NCI-H1694 (cell line): ENCODE data around the gene CSGALNACT2.

Experiments used
- DNase-seq: peaks from one replicate; lab custom pipeline; 2025; lab: John Stamatoyannopoulos, UW

Gene CSGALNACT2

DNA sequence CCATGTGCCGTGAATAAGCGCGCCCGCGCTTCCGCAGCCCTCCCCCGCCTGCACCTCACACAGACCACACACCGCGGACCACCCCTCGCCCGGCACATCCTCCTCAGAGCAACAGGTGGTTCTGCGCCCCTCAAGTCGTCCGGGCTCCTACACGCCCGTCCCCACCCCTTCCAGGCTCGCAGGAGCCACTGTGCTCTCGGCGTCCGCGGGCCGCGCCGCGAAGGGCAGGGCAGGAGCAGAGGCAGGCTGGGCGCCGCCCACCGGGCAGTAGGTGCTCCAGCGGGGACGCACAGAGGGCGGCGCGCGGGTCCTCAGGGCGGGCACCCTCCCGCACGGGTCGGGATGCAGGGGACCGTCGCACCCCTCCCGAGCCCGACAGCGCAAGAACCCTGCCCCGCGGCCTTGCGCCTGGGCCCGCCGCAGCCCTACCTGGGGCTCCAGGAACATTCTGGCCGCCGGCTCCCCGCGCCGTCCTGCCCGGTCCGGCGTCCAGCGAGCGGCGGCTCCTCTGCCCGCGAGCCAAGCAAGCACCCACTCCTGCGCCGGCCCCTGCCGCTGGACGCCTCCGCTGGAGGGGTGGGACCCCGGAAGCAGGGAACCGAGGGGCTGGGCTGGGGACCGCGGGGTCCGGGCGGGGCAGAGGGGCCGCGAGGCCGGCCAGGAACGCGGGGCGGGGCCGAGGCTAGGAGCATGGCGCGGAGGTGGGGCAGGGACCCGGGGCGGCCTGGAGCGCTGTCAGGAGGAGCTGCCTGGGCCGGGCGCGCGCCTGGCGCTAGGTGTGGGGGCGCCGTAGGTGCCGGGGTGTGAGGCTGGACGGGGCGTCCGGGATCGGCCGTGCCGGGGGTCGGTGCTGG lies 91.2 kb downstream of the CSGALNACT2 start:
- no peak for DNase-seq

DNA sequence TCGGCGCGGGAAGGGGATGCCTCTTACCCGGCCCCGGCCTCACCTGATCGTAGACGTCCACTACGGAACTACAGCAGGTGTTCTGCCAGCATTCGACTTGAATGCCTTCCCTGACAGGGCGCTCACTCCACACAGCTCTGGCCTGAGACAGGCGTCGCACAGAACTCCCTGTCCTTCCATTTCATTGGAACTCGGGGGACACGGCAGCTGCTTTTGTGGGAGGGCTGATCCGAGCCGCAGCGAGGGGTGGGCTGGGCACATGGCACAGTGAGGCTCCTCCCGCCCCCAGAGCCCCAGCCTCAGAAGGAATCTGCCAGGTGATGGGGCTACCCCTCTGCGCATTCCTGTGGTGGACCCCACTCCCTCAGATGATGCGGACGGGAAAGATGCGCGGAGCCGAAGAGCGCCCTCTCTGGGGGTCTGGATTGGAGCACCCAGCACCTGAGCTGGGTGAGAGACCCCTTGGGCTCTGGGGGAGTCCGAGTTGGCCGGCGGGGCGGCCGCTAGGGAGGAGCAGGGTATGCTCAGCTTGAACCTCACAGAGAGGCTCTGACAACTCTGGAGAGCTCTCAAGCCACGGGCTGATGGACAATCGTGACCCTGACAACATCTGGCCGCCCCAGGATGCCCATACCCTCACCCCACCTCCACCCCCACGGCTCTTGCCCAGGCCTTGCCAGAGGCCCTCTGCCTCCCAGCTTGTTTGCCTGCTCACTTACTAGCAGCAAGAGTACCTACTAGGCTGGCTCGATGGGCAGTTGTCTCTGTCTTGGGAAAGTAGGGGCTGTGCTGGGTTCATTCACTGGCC lies 92.1 kb downstream of the CSGALNACT2 start:
- no peak for DNase-seq

DNA sequence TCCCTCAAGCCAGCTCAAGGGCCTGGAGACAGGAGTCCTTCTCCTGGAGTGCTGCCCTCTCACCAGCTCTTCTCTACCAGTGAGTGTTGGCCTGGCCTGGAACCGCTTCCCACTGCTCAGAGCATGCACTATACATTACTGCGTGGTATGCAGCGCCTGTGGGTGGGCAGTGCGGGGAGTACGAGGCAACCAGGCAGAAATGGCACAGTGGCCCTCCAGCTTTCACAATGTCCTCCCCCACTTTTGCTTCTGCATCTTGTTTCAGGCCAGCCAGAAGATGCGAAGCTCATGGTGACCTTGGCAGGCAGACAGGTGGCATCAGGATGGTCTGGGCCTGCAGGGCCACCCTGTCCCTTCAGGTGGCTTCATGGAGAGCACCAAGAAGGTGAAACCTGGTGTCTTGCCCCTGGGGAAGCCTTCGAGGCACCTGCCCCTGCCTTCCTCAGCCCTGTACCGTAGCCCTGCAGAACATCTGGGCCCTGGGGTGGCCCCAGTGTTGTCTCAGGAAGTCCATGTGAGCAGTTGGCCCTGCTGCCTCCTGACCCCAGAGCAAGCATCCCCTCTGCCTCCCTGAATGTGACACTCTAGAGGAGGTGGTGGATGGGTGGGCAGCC lies 92.8 kb downstream of the CSGALNACT2 start:
- no peak for DNase-seq

DNA sequence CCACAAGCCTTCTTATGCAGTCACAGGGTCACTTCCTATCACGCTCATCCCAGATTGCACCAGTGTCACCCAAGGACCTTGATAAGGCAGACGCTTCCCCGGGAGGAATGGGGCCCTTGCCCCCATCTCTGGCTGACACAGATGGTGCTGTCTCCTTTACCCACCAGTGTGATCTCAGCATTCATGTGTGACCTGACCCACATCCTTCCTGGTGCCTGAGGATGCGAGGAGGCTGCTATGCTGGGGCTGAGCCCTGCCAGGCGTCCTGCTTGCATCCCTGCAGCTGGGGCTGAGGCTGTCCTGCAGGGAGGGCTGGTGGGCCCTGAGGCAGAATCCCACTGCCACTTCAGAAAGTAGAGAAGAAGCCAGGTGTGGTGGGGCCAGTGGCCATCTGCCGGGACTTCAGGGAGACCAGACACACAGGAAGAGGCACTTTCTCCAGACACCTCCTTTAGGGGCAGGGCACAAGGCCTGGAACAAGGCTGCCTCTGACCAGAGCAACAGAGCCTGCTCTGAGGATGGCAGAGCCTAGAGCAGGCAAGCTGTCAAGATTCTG lies 93.4 kb downstream of the CSGALNACT2 start:
- no peak for DNase-seq

DNA sequence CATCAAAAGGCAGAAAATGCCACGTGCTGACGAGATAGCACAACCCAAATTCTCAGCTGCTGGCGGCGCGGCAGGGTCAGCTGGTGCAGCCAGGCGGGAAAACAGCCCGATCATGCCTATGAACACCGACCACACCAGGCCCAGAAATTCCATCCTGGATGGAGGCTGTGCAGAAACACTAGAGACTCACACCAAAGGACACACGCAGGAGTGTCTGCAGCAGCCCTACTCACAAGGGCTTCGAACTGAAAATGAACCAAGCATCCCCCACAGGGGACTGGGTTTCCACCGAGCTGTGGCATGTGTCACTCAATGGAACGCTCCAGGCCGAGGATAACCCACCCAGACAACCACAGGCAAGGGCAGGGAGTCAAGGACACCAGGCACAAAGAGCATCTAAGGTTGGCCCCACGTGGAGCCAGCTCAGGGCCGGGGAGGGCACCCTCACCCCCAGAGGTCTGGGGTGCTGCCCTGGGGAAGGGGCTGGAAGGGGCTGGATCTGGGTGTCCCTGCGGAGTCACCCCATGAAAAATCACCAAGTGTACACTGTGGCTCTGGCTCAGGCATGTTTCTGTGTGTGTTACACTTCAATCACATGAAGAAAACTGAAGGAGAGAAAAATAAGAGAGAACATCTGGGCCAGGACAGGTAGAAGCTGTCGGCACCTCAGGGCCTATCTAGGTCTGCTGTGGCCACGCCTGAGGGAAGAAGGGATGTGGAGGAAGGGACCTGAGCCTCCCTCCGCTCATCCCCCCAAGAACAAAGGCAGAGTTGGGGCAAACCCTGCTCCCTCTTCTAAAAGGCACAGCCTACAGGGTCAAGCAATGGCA lies 95.6 kb downstream of the CSGALNACT2 start:
- no peak for DNase-seq

DNA sequence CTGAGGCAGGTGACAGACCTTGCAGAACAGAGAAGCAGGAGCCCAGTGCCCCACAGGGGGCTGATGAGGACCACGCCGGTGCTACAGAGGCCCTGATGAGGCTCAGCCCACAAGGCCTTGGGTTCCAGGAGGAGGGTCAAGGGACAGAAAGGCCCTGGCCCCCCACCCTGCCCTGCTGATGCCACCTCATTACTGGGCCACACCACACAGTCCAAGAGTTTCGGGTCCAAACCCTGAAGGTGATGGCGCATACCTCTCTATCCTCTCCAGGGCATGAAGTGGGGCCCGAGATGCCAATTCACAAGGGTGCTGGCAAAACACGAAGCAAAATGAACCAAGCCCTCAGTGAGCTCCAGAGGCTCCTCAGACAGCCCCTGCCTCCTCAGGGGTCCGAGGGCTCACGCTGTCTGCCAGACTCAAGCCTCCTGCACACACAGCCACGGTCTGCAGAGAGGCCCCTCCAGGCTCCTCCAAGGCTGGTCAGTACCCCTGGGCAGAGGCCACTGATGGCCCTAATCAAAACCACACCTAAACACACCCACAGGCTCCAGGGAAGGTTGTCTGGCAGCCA lies 96.3 kb downstream of the CSGALNACT2 start:
- no peak for DNase-seq
